Measurements from ENCODE around the gene ZCRB1. TPM values are rescaled to one million over a fixed set of nuclear protein-coding genes. Genes with fewer than 3 reads are reported as not detected.

ZCRB1 gene
- total RNA-seq, 1 donor from 2014 or later: 38.0 TPM

DNA sequence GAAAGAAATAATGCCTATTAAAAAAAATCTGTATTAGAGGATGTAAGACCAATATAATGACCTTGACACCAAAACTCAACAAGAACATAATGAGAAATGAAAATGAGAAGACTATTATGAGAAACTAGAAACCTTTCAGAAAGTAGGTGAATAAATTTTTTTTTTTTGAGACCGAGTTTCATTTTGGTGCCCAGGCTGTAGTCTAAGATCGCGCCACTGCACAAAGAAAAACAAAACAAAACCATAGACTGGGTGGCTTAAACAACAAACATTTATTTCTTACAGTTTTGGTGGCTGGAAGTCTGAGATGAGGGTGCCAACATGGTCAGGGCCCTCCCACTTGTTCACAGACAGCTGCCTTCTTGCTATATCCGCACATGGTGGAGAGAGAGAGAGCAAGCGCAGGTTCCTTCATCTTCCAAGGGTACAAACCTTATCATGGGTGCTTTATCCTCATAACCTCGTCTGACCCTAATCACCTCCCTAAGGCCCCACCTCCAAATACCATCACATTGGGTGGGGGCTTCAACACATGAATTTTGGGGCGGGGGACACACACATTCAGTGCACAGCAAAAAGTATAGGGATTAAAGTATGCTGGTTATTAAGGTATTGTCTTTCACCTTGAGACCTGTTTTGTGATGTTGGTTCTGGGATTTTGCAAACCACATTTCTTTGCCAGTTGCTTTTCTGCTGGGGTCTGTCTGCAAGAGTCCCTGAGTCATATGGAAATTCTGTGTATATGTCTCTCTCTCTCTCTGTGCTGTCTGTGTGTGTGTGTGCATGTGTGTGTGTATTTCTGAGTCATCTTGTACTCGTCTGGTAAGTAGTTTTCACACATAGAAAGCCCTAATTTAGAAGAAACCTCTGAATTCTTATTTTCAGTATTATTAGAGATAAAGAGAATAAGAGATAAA, 26.2 kb downstream of the ZCRB1 start:
- H3K27me3 ChIP-seq (ENCODE audit: control insufficient read depth, insufficient read depth, low read length): no peaks in the 10 kb centered on the region
- TF ChIP-seq, protein P1, sequence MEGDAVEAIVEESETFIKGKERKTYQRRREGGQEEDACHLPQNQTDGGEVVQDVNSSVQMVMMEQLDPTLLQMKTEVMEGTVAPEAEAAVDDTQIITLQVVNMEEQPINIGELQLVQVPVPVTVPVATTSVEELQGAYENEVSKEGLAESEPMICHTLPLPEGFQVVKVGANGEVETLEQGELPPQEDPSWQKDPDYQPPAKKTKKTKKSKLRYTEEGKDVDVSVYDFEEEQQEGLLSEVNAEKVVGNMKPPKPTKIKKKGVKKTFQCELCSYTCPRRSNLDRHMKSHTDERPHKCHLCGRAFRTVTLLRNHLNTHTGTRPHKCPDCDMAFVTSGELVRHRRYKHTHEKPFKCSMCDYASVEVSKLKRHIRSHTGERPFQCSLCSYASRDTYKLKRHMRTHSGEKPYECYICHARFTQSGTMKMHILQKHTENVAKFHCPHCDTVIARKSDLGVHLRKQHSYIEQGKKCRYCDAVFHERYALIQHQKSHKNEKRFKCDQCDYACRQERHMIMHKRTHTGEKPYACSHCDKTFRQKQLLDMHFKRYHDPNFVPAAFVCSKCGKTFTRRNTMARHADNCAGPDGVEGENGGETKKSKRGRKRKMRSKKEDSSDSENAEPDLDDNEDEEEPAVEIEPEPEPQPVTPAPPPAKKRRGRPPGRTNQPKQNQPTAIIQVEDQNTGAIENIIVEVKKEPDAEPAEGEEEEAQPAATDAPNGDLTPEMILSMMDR (IDR thresholded peaks at IDR 0.05; ENCODE audit: insufficient read depth, low read length, poor library complexity, severe bottlenecking): no peak
- H3K4me3 ChIP-seq (ENCODE audit: low read depth, low read length): no peak overlapping the region
- no peaks in the 10 kb centered on the region for H3K36me3 ChIP-seq (ENCODE audit: control insufficient read depth, insufficient read depth, low read length)
- peak; percentile 45 for DNase-seq (ENCODE audit: low read depth)

DNA sequence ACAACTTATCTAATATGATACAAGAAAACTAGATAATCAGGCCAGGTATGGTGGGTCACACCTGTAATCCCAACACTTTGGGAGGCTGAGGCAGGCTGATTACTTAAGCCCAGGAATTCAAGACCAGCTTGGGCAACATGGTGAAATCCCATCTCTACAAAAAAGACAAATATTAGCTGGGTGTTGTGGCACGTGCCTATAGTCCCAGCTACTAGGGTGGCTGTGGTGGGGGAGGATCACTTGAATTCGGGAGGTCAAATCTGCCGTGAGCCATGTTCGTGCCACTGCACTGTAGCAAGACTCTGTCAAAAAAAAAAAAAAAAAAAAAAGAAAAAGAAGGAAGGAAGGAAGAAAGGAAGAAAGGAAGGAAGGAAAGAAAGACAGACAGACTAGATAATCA, 27.0 kb downstream of the ZCRB1 start:
- DNase-seq (ENCODE audit: low read depth): no peak
- H3K4me3 ChIP-seq (ENCODE audit: low read depth, low read length): no peak overlapping the region
- TF ChIP-seq, protein P1 (IDR thresholded peaks at IDR 0.05; ENCODE audit: insufficient read depth, low read length, poor library complexity, severe bottlenecking): no peak
- no peaks in the 10 kb centered on the region for H3K27me3 ChIP-seq (ENCODE audit: control insufficient read depth, insufficient read depth, low read length)
- no peaks in the 10 kb centered on the region for H3K36me3 ChIP-seq (ENCODE audit: control insufficient read depth, insufficient read depth, low read length)

DNA sequence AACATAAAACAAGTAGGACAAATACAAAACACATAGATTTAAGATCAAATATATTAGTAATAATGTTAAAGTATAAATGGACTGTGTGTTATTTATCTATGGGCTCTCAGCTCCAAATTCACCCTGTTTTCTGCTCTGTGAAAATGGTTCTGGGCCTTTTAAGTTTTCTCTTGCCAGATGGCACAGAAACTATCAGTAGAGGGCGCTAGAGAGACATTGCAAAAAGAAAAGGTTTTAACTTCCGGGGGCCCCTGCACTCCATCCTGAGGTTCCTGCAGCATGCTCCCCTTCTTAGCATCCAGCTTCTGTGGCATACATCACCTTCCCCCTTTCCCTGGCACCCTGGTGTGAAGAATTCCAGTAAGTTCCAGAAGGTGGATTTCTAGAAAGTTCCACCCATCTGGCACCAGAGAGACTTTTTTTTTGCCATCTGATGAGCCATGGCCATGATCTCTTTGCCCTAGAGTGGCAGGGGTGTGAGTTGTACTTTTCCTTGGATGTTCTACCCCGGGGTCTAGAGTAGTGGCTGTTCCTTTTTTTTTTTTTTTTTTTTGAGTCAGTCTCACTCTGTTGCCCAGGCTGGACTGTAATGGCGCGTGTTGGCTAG, 29.3 kb downstream of the ZCRB1 start:
- Histone ChIP-seq H3K36me3 (ENCODE audit: control insufficient read depth, insufficient read depth, low read length) (no peaks in the 10 kb centered on the region), H3K27me3 (ENCODE audit: control insufficient read depth, insufficient read depth, low read length) (no peaks in the 10 kb centered on the region), H3K4me3 (ENCODE audit: low read depth, low read length) (no peak overlapping the region)
- no peak for DNase-seq (ENCODE audit: low read depth)
- TF ChIP-seq, protein P1 (IDR thresholded peaks at IDR 0.05; ENCODE audit: insufficient read depth, low read length, poor library complexity, severe bottlenecking): peak; percentile 56

DNA sequence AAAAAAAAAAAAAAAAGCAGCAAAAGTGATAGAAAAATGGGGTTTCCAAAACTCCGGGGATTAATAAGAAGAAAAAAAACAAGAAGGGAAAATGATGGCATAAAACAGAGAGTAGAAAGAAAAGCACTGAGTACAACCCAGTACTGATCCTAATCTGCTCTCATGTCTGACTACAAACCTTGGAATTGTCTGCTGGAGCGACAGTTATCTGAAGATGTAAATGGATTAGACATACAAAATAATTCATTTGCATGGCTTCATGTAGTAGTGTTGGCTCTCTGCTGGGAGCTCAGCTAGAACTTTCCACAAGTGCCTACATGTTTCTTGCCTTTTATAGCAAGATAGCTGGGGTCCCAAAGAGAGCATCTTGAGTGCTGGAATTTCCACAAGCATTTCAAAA, 34.2 kb downstream of the ZCRB1 start:
- Histone ChIP-seq H3K4me3 (ENCODE audit: low read depth, low read length) (no peak overlapping the region), H3K36me3 (ENCODE audit: control insufficient read depth, insufficient read depth, low read length) (no peaks in the 10 kb centered on the region), H3K27me3 (ENCODE audit: control insufficient read depth, insufficient read depth, low read length) (no peaks in the 10 kb centered on the region)
- TF ChIP-seq, protein P1 (IDR thresholded peaks at IDR 0.05; ENCODE audit: insufficient read depth, low read length, poor library complexity, severe bottlenecking): no peak
- no peak for DNase-seq (ENCODE audit: low read depth)

DNA sequence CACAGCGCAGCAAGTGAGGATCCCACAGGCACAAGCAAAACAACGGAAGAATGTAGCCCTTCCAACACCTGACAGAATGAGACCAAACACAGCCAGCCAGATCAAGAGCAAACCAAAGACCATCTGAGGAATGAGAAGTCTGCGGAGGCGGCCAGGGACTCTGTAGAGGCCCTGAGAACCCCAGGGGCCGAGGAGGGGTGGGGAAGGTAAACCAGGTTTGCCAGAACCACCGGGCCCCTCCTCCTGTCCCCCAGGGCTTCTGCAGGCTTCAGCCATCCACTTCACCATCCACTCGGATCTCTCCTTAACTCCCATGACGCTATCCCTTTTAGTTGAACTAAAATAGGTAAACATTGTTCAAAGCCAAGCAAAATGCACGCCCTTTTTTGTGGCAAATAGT, 37.4 kb downstream of the ZCRB1 start:
- Histone ChIP-seq H3K4me3 (ENCODE audit: low read depth, low read length) (no peak overlapping the region), H3K27me3 (ENCODE audit: control insufficient read depth, insufficient read depth, low read length) (no peaks in the 10 kb centered on the region), H3K36me3 (ENCODE audit: control insufficient read depth, insufficient read depth, low read length) (no peaks in the 10 kb centered on the region)
- no peak for DNase-seq (ENCODE audit: low read depth)
- TF ChIP-seq, protein P1 (IDR thresholded peaks at IDR 0.05; ENCODE audit: insufficient read depth, low read length, poor library complexity, severe bottlenecking): no peak

Data from kidney epithelial cell (primary cell).